ENCODE results near the gene BCL10.

The BCL10 gene

DNA sequence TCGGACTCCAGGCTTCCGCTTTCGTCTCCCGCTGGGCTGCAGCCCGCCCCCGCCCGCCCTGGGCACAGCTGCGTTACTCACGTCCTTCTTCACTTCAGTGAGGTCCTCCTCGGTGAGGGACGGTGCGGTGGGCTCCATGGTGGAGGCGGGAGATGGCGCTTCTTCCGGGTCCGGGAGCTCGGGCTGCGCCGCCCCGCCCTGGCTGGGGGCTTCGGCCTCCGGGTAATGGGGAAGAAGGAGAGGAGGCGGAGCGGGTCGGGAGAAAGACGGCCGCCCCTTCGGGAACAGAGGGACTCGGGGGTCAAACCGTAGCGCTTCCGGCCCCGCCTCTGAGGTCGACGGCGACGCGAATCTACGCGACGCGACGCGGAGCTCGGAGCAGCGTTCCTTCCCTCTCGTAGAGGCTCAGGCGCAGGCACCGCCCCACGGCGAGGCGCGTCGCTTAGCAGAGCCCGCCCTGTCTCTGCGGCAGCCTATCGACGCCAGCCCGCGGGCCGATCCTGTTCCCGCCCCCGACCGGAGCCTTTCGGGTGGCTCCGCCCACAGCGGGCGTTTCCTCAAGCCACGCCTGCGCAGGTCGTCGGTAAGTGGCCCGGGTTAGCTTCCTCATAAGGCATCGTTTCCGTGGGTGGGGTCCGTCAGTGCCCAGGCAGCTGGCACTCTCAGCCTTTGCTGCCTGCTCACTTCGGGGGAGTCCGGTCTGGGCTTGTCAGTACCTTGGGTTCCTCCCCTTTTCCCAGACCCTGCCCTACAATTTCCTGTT is at the start of gene BCL10:
Gene BCL10, minus strand, starts transcription at position 418 of the 763 bp plus-strand sequence. Its CDS starts 280 bp downstream, at position 138.
- DNase-seq: peak; percentile 99

DNA sequence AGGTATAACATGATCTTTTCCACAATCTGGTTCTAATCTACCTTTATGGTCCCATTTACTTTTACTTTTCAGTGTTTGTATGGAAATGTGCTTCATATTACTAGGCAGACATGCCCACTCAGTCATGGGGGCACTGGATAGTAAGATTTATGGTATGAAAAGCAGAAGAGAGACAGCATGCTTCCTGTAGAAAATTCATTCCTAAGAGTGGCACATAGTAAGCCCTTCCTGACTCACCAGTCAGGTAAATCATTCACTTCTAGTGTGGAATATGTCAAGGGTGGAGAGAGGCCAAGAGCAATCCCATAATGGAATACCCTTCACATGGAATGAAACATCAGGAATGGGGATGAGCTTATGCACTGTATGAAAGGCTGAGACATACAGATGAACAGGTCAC is 49.5 kb upstream of the BCL10 start:
- DNase-seq: no peak

GRCh38 chr1:85323770-85324169 is 47.3 kb upstream of the BCL10 start:
- no peak for DNase-seq

GRCh38 chr1:85322655-85323054 is 46.2 kb upstream of the BCL10 start:
- no peak for DNase-seq

- no peak for DNase-seq
These were observed 45.0 kb upstream of the BCL10 start for GRCh38 chr1:85321237-85321964.

- no peak for DNase-seq
These were observed 44.1 kb upstream of the BCL10 start for GRCh38 chr1:85320371-85321131.

GRCh38 chr1:85319931-85320330 is 43.5 kb upstream of the BCL10 start:
- no peak for DNase-seq

GRCh38 chr1:85319491-85319890 is 43.1 kb upstream of the BCL10 start:
- DNase-seq: no peak

DNA sequence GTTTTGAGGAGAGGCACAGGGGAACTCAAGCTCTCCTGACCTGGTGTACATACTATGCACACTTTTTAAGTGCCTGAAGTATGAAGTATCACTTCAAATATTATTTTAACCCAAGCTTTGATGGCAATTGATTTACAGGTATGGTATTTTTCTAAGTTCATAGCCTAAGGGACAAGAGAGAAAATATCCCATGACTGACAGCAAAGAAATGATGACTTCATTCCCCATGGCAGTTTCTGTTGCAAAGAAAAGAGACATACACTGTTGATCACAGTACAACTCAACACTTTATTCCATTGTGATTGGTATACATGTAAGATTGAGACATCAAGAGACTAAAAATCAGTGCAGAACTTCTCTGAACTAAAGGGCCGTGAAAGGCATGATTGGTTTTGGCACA is 41.8 kb upstream of the BCL10 start:
- no peak for DNase-seq

GRCh38 chr1:85317560-85317959 is 41.1 kb upstream of the BCL10 start:
- no peak for DNase-seq

DNA sequence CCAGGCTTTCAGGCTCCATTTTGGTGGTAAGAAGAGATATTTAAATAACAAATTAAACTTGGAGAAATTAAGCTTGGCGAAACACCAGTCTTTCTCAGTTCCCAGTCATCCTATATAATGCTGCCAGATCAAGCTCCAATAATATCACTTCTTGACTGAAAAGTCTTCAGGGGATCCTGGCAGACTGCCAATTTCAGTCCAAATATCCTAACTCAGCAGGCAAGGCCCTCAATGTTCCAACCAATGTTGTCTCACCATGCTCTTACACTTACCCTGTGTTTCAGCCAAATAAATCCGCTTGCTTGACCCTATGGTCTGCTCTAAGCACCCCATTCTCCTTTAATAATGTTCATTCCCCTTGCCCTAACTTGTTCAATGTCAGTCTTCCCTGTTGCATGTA is 39.9 kb upstream of the BCL10 start:
- no peak for DNase-seq

- no peak for DNase-seq
These were observed 39.4 kb upstream of the BCL10 start for GRCh38 chr1:85315789-85316188.

- no peak for DNase-seq
These were observed 38.3 kb upstream of the BCL10 start for GRCh38 chr1:85314726-85315125.

DNA sequence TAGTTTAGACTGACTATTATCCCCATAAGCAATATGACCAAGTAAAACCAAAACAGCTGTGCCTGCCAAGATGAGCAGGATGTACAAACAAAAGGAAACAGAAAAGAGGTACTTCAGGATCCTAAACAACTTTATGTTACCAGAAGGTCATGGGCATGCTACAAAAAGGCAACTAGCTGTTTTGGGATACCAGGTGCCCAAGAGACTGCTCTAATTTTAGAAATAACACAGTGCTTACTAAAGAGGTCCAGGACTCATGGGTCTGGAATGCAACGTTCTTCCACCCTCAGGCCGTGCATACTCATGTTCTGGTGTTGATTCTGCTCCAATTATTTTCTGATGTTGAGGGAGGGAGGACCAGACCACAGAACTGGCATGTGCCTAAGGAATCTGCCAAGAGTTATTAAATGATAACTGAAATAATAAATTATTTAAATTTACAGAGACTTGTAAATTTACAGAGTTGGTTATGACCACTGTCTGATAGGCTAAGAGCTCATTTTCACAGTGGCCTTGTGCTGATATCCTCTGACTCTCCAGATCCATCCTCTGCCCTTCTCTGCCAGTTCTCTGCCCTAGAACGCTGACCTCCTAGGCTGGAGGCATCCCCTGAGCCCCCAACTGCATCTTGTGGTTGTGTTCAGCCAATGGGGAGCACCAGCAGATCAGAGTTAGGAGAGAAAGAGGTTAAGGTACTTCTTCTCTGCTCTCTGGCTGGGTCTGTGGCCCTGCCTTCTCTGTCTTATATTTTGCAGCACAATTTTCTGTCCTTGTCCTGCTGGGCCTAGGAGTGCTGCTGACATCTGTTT is 37.7 kb upstream of the BCL10 start:
- DNase-seq: no peak

GRCh38 chr1:85311818-85312217 is 35.4 kb upstream of the BCL10 start:
- no peak for DNase-seq

- no peak for DNase-seq
These were observed 32.5 kb upstream of the BCL10 start for GRCh38 chr1:85308833-85309350.

GRCh38 chr1:85307987-85308832 is 31.8 kb upstream of the BCL10 start:
- peak; percentile 67 for DNase-seq

GRCh38 chr1:85306236-85306635 is 29.8 kb upstream of the BCL10 start:
- no peak for DNase-seq

GRCh38 chr1:85303440-85304162 is 27.2 kb upstream of the BCL10 start:
- no peak for DNase-seq

DNA sequence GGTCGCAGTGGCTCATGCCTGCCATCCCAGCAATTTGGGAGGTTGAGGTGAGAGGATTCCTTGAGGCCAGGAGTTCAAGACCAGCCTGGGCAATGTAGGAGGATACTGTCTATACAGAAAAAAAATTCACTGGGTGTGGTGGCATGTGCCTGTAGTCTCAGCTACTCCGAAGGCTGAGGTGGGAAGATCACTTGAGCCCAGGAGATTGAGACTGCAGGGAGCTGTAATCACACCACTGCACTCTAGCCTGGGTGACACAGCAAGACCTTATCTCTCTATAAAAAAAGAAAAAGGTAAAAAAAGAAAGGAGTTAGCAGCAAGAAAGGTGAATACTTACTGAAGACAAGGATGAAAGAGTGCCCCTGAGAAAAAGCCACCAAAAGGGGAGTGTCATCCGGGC is 23.7 kb upstream of the BCL10 start:
- no peak for DNase-seq

All from activated T-cell treated with anti-CD3 and anti-CD28 coated beads, Interleukin-2, amount 50 U/mL, for 1 hour (primary cell).